Skeletal muscle cell (primary cell): ENCODE data around the gene AGBL4.

Source experiments
- DNase-seq: peaks from one replicate; pipeline ENCODE4 v3.0.0-alpha.2; 2010; ENCODE audit warnings: low read depth
- H3K4me3 ChIP-seq: 2 replicates; pipeline ENCODE4 v1.5.1; 2011; ENCODE audit warnings: low read depth, mild to moderate bottlenecking, control low read depth, low read length, moderate library complexity

Gene AGBL4

DNA sequence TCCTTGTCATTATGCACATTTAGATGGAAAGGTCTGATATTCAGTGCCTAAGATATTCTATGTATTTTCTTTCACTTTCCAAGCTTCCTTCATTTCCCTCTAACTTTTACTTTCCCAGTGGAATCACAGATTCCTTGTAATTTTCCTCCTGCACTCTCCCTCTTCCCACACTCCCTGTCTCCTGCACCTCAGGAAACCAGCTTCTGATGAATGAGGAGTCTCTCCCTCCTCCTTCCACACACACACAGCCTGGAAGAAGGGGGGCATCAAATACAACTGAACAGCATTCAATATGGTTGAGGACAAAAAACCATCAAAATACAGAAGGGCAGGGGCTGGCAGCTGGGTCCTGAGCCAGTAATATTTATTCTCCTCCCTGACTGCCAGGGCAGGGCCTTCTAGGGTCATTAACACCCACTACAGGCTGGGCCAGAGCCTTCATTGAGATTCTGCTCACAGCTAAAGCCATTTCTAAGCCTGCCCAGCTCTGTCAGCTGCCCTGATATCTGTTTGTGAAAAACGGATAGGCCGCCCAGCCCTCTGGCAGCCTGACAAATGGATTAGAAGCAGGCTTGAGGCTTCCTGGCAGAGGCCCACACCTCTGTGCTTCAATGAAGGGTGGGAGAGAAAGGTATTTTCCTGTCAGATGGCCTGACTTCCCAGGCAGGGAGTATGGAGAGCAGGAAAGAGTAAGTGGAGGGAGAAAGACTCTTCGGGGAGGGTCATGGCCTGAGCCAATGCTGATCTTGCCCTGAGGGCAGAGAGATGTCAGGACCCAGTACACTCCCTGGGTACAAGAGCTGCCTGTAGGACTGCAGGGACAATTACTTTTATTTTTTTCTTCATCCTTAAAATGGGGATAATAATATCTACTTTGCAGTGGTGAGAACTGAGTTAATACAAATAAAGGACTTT lies 1412.9 kb downstream of the AGBL4 start:
- DNase-seq, result no peak

DNA sequence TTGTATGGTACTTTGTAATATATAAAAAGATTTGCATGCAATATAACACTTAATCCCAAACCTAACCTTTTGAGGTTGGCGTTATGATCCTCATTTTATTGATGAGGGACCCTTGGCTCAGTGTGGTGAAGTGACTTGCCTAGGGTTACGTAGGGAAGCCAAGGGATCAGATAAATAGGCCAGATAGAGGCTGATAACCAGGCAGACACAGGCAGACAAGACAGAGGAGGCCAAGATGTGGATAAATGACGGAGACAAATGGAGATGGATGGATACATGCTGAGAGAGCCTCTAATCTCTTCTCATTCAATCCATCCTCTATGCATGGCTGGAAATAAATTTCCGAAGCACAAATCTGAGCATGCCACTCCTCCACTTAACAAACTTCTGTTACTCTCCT lies 1414.9 kb downstream of the AGBL4 start:
- H3K4me3 ChIP-seq, result no peak overlapping the region
- no peak for DNase-seq

More for the DNA sequence above, 1412.9 kb downstream of the AGBL4 start:
- H3K4me3 ChIP-seq, result no peak overlapping the region

DNA sequence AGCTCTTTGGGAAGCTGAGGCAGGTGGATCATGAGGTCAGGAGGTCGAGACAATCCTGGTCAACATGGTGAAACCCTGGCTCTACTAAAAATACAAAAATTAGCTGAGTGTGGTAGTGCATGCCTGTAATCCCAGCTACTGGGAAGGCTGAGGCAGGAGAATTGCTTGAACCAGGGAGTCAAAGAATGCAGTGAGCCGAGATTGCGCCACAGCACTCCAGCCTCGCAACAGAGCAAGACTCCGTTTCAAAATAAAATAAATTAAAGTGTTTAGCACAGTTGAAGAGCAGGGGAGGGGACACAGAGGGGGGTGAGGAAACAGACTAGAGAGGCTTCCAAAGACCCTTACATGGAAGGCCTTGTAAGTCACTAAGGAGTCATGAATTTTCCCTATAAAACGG lies 1420.5 kb downstream of the AGBL4 start:
- no peak for DNase-seq
- no peak overlapping the region for H3K4me3 ChIP-seq

DNA sequence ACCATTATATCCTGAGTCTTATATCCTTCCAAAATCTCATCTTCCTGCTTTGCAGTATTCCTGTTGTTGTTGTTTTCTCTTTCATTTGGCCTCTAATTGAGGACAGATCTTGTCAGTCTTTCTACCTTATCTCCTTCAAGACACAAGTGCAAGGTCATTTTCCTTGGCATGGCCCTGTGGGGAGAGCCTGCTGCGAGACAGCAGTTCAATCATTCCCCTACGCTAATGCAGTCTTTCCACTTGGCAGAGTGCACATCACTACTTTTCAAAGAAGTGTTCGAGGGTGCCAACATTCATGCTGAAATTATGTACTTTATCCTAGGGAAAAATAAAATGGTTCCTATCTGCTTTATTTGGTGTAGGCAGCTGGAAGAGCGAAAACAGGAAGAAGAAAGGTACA lies 1421.4 kb downstream of the AGBL4 start:
- no peak for DNase-seq
- H3K4me3 ChIP-seq, result no peak overlapping the region

DNA sequence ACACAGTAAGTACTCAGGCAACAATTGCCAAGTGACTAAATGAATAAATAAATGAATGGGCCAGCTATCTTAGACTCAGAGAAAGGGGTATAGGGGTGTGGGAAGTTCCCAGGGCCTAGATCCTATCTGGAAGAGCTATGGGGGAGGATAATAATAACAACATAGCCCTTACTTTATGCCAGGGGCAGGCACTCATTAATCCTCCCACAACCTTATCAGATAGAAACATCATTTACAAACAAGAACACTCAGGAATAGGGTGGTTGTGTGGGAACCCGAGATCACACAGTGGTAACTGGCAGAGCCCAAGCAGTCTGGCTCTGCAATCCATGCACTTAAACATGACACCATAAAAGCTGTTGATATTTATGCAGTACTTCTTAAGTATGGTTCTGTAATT lies 1423.6 kb downstream of the AGBL4 start:
- DNase-seq, result no peak

DNA sequence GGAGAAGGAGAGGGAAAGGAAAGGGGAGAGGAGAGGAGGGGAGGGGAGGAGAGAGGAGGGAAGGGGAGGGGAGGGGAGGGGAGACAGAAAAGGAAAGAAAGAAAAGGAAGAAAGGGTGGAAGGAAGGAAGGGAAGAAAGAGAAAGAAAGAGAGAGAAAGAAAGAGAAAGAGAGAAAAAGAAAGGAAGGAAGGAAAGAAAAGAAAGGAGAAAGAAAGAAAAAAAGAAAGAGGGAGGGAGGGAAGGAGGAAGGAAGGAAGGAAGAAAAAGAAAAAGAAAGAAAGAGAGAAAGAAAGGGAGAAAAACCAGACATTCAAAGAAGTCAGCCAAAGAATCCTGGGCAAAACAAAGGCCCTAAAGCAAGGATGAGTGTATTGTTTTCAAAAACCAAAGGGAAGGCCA lies 1426.1 kb downstream of the AGBL4 start:
- no peak overlapping the region for H3K4me3 ChIP-seq
- no peak for DNase-seq

More for the DNA sequence above, 1423.6 kb downstream of the AGBL4 start:
- H3K4me3 ChIP-seq, result no peak overlapping the region

DNA sequence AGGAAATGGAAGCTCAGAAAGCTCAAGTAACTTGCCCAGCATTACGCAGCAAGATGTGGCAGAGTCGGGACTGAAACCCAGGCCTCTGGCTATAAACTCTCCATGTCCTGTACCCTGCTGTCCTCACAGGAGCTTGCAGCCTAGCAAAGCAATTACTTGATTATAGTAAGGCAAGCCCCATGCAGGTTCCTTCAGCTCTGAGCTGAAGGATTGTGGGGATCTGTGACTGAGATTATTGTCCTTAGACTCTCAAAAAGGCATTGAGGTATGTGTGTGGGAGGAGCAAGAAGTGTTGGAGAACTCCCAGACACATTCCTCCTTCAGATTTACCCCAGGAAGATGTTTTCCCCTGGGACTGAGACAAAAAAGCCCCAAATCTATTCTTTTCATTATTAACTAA lies 1427.7 kb downstream of the AGBL4 start:
- no peak for DNase-seq
- no peak overlapping the region for H3K4me3 ChIP-seq

DNA sequence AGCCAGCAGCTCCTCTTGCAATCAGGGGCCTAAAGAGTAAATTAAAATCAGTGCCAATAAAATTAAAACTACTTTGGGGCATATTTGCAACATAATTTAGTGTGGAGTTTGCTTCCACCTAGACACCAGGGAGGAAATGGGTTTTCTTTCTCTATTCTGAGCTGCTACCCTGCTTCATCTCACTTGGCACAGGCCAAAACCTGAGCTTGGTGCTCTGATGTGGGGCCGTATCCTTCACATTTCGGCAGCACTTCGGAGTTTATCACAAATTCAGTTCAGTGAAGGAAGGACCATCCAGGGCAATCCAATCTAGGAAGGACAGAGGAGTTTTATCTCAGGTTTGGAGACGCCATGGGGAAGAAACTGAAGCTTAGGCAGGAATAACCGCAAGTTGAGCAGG lies 1428.1 kb downstream of the AGBL4 start:
- H3K4me3 ChIP-seq, result no peak overlapping the region
- no peak for DNase-seq

DNA sequence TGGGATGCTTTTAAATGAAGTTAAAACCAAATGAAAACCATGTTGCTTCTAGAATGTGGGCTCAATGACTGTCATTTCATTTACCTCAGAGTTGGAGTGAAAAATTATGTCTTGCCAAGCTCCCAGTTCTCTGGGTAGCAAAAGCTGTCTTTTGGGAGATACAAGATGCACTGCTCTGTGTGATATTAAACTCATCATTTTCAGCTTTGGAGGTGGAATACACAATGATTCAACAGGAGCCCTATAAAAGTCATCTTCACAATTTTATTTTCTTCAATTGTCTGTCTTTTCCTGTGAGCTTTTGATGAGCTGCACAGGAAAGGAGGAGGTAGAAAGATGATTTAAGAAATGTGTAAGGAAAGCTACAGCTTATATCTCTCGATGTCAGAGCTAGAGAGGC lies 1431.4 kb downstream of the AGBL4 start:
- DNase-seq, result no peak
- H3K4me3 ChIP-seq, result no peak overlapping the region

DNA sequence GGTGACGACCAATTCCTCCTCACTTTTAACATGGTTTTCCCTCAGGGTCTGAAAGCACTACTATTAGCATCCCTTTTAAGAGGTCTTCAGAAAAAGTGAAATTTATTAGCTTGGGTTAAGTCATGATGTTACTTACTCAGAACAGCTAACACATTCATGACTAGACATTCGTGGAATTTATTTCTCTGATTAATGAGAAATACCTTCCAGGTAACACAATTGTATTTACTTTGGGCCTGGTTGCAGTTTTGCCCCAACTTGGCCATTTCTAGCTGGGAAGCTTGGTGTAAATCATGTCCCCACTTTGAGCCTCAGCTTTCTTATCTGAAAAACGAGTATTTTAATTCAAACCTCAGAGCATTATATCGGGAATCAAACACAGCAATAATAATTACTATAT lies 1432.6 kb downstream of the AGBL4 start:
- no peak overlapping the region for H3K4me3 ChIP-seq
- no peak for DNase-seq

DNA sequence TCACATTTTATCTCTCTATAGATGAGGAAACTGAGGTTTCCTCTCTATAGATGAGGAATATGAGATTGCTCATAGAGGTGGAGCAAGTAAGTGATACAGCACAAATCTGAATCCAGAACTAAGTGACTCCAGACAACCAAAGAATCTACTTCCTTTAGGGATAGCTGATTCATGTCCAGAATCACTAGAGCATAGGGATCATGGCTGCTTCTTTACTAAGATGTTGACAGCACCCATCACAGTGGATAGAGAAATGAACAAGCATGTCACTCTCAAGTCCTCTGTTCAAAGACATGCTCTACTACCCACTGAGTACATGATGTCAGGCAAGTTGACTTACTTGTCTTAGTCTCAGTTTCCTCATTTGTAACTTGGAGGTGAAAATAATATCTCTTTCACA lies 1435.7 kb downstream of the AGBL4 start:
- no peak overlapping the region for H3K4me3 ChIP-seq
- DNase-seq, result no peak

DNA sequence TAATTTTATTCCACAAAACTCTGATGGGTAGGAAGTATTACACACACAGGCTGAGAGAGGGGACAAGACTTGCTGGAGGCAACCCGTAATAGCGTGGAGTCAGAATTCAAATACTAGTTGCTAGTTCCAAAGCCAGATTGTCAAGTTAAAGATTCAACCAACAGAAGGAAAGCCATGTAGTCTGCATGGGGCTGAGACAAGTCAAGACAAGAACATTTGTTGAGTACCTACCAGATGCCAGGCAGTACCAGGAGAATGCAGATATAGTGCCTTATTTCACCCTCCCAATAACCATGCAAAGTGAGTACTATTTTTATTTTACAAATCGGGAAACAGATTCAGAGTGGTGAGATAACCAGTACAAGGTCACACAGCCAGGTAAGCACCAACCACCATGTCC lies 1441.3 kb downstream of the AGBL4 start:
- no peak for DNase-seq
- H3K4me3 ChIP-seq, result no peak overlapping the region

DNA sequence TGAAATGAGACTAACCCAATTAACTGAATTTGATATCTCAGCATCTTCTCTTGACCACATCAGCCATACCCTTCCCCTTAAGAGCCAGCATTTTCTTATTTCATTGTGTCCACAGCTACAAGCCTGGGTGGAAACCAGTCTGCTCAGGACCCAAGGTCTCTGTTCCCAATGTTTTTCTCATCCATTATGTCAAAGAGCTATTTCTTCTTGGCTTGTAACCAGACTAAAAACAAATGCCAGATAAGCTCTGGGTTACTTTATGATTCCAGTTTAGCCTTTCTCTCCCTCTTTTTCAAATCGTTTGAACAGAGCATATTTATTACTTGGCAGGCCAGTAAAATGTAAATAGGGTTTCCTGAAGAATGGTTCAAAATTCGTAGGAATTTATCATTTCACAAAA lies 1442.5 kb downstream of the AGBL4 start:
- no peak for DNase-seq
- no peak overlapping the region for H3K4me3 ChIP-seq

DNA sequence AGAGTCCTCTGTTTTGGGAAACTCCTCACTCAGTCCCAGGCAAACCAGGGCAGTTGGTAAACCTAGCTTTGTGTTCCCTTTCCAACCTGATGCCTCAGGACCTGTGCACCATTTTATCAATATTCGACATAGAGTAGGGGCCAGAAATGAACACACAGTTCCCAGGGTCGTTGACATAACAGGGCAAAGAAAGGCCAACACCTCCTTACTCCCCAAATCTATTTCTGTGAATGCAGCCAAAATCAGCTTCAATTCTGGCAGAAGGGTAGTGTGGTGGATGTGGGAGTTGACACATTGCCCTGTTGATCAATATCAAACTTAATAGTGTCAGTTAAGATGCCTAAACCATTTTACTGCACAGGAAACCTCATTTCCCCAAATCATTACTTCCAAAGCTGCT lies 1447.2 kb downstream of the AGBL4 start:
- no peak for DNase-seq
- H3K4me3 ChIP-seq, result no peak overlapping the region

DNA sequence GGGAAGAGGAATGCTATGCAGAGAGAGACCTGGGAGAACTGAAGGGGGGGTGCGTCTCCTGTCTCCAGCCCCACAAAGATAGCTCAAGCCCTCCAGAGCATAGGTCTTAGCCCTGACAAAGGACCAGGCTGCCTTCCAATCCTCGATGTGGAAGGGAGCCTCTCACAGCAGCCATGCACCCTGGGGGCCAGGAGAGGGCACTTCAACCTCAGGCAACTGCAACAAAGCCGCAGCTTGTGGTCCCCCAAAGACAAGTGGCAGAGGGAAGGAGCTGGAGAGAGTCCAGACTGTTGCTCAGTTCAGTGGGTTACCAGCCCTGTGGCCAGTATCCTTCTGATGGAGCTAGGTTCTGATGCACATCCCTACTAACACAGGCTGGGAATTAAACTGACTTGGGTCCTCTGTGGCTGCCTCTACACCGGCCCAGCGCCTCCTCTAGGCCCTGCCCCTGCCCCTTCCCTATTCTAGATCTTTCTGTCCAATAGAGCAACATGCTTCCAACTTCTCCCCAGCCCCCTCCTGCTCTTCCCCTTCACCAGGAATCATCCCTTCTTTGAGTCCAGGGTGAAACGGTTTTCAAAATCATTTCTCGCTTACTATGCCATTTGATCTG lies 1451.0 kb downstream of the AGBL4 start:
- no peak overlapping the region for H3K4me3 ChIP-seq
- DNase-seq, result peak; percentile 24

DNA sequence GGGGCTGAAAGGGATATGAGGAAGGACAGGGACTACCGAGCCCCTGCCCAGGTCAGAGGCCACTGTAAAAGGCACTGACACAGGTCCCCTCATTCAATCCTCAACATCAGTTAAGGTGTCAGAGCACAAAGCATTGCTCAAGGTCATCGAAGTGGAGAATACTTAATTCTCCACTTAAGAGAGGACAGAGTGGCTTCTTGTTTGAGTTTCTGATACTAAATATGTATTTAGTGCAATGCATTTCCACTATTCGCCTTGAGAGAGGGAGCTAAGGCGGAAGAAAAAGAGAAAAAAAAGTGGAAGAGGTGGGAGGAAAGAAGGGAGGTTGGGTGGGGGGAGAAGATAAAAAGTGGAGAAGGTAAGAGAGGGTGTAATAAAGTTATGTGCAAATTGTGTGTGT lies 1451.6 kb downstream of the AGBL4 start:
- no peak overlapping the region for H3K4me3 ChIP-seq
- DNase-seq, result no peak

DNA sequence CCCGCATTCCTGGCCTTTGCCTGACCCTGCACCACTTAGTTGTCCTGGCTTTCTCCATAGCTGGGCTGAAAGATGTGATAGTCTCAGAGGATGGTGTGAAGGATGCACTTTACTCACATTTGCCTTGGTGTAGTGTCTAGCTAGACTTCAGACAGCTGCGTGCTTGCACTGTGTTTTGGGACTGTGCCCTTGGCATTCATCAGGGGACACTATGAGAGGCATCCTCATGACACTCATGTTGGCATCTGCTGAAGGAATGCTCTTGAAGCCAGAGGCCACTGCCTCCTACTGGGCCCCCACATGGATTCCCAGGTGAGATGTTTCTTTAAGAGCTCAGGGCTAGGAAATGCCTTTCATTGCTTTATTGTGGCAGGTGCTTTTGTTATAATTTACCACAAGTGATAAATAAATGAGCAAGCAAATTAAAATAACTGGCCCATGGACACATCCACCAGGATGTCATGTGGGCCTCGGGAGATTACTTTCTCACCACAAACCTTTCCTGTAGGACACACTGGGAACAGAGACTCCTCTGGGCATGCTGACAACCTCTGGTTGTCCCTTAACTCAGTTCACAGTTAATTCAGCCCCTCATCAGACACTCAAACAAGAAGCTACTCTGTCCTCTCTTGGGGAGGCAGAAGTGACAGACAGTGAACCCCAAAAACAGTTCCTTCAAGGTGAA lies 1452.3 kb downstream of the AGBL4 start:
- H3K4me3 ChIP-seq, result no peak overlapping the region
- DNase-seq, result no peak

DNA sequence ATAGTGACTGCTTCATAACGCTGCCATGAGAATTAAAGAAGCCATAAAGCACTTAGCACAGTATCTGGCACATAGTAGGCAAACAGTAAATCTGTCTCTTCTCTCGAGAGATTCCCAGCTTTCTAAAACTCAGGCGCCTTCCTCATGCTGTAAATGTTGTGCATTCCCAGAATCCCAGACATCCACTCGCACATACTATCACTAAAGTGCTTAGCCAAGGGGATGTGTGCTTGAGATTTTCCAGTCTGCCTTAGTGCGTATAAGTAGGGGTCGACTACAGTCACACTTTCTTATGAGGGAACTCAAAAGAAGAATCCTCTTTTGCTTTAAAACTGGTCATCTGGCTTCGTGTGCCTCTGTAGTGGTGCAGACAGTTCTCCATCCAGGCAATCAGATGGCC lies 1453.2 kb downstream of the AGBL4 start:
- no peak overlapping the region for H3K4me3 ChIP-seq
- DNase-seq, result no peak

DNA sequence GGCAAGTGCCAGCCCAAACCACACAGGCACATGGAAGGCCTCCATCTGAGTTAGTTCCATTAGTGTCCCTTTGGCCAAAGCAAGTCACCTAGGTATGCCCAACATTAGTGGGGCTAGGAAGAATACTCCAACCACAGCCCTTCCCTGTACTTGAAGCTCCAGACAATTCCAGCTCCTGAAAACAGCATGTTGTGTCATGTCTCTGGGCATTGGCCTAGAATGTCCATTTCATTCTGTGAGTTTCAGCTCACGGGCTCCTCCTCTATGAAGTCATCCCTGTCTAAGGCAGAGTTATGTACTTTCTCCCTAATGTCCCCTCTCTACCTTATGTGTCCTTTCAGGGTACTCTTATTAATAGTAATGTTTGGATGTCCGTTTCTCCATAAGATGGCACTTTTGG lies 1455.3 kb downstream of the AGBL4 start:
- no peak for DNase-seq
- H3K4me3 ChIP-seq, result no peak overlapping the region

DNA sequence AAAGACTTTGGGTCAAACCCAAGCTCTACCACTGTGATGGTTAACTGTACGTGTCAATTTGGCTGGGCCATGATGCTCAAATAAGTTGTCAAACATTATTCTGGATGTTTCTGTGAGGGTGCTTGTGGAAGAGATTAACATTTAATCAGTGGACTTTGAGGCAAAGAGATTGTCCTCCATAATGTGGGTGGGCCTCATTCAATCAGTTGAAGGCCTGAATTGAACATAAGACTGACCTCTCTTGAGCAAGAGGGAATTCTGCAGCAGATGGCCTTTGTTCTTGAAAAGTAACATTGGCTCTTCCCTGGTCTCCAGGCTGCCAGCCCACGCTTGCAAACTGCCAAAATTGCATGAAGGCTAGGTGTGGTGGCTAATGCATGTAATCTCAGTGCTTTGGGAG lies 1457.3 kb downstream of the AGBL4 start:
- H3K4me3 ChIP-seq, result no peak overlapping the region
- no peak for DNase-seq

DNA sequence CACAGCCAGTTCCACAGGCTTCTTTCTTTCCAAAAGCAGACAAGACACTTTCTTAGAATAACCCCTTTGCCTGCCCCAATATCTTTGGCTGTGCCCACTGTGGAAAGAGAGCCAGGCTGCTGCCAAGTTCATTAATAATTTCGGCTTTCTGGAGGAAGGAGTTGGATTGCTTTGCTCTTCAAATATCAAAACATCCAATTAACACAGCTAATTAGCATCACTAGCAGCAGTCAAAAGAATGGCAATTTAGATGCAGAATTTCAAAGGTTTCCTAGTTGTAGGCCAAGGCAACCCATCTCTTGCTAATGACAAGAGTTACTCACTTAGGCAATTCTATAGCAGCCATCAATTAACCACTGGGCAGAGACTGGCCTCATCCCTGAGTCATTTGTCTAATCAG lies 1460.7 kb downstream of the AGBL4 start:
- H3K4me3 ChIP-seq, result no peak overlapping the region
- no peak for DNase-seq
